HG03432 (cell line): ENCODE data around the gene PAFAH1B1.
"Not testable (repeated sequence)": the region's sequence is repeated elsewhere in the genome, so short reads cannot be mapped to it uniquely, and the experiment has no call there.

Experiments
- ATAC-seq: cut with Tn5 transposase; IDR thresholded peaks from one replicate; pipeline ENCODE4 v1.9.1; 2021; ENCODE audit warnings: mild to moderate bottlenecking, moderate library complexity; ENCODE audit not compliant: unreplicated experiment

Gene PAFAH1B1

GRCh38 chr17:2688351-2689342, 95.2 kb downstream of the PAFAH1B1 start:
- ATAC-seq: no peak

GRCh38 chr17:2689411-2690164, 96.1 kb downstream of the PAFAH1B1 start:
- no peak for ATAC-seq

GRCh38 chr17:2690165-2691068, 97.0 kb downstream of the PAFAH1B1 start:
- ATAC-seq: no peak

GRCh38 chr17:2691069-2691871, 97.8 kb downstream of the PAFAH1B1 start:
- no peak for ATAC-seq

- no peak for ATAC-seq
Measured at GRCh38 chr17:2691965-2692780, 98.7 kb downstream of the PAFAH1B1 start.

GRCh38 chr17:2692781-2693135, 99.3 kb downstream of the PAFAH1B1 start:
- no peak for ATAC-seq

GRCh38 chr17:2693561-2694380, 100.3 kb downstream of the PAFAH1B1 start:
- ATAC-seq: no peak

GRCh38 chr17:2694381-2695242, 101.2 kb downstream of the PAFAH1B1 start:
- no peak for ATAC-seq

GRCh38 chr17:2695243-2695960, 101.9 kb downstream of the PAFAH1B1 start:
- no peak for ATAC-seq

GRCh38 chr17:2695961-2696760, 102.7 kb downstream of the PAFAH1B1 start:
- ATAC-seq: no peak

GRCh38 chr17:2697611-2698162, 104.2 kb downstream of the PAFAH1B1 start:
- ATAC-seq: no peak

GRCh38 chr17:2699216-2699805, 105.9 kb downstream of the PAFAH1B1 start:
- not testable (repeated sequence) for ATAC-seq

GRCh38 chr17:2700030-2700490, 106.6 kb downstream of the PAFAH1B1 start:
- no peak for ATAC-seq

GRCh38 chr17:2700491-2701141, 107.2 kb downstream of the PAFAH1B1 start:
- no peak for ATAC-seq
